Measurements from ENCODE around the gene ETV6.
"Not testable (repeated sequence)": the region's sequence is repeated elsewhere in the genome, so short reads cannot be mapped to it uniquely, and the experiment has no call there.

The ETV6 gene

DNA sequence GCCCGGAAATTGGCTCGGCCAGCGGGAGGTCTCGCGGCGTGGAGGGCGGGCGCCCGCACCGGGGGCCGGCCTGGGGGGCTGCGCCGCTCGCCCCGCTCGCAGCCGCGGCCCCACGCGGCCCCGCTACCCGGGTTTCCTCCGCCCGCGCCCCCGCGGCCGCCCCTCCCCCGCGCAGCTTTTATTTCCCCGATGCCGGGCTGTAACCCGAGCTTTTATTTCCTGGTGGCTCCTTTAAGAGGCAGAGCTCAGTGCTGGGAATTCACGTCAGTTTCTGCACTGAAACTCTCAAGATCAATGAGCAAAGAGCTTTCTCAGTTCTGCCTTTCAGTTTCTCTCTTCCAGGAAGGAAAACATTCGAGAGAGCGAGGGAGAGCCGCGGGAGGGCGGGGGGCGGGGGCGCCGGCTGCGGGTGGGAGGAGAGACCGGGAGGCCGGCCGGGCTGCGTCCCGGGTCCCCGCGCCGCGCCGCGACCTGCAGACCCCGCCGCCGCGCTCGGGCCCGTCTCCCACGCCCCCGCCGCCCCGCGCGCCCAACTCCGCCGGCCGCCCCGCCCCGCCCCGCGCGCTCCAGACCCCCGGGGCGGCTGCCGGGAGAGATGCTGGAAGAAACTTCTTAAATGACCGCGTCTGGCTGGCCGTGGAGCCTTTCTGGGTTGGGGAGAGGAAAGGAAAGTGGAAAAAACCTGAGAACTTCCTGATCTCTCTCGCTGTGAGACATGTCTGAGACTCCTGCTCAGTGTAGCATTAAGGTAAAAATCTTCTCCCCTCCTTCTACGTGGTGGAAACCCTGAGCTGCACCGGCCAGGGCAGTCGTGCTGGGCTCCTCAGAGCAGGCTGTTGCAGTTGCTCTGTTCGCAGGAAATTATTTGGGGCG, at the start of gene ETV6:
Gene ETV6, plus strand, starts transcription at position 262 of the 873 bp plus-strand sequence. Its CDS starts 454 bp downstream, at position 716.
- DNase-seq: peak; percentile 52 to 72

DNA sequence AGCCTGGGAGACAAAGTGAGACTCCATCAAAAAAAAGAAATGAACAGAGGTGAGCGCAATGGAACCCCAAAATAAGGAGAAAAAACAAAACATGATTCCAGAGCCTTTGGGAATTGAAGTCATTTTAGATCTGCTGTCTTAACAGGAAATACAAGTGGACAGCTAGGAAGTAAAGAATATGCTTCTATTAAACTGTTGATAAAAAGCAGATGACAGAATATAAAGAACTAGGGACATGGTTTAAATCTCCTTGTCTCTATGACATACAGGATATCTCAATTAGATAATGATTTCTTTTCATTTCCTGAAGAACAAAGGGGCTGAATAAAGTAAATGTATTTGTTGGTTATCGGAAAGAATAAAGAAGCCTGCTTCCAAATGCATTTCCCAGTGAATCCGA, 49.3 kb upstream of the ETV6 start:
- no peak for DNase-seq

DNA sequence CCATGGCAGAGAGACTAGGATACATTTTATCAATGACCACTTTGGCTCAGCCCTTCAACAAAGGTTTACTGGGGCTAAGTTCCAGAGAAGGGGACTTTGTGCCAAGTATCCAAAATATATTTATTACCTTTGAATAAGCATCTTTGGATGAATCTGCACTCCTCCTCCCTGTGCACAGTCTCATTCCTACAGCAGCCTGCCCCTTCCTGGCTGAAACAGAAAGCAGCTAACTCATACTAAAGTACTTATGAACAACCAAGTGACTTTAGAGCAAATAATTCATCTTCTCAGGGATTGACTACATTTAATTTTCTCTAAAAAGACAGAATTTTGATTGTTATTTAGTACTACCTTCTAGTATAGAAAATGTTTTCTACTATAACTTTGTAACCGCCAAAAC, 47.8 kb upstream of the ETV6 start:
- no peak for DNase-seq

DNA sequence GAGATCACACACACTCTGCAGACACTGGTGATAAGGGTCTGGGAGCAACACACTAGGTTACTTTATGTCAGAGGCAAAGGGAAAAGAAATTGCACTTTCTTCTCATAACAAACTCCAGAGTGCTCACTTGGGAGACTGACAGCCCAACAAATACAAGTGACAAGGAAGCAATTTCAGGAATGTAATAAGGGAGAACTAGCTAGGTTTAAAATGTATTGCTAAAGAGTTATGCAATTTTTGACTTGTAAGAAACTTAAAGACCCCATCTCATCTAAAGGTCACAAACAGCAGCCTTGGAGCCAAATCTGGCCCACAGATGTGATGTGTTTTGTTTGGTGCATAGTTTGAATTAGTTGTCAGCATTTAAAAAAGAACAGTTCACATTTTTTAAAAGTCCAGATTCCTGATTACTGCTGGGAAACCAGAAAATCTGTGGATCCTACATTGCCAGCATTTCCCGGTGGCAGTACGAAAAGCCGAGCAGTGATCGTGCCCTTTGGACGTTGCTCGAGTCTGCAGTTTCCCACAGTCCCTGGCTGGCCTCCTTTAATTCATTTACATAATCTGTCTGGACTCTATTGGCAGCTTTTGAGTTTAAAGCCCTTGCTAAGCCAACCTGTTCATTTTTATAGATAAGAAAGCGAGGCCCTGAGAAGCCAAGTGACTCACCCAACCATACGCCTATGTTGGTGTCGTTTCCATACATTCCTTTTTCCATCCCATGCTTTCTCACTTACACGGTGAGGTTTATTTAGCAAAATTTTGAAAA, 42.0 kb upstream of the ETV6 start:
- DNase-seq: peak in 1 of 2 experiments; percentile 13

DNA sequence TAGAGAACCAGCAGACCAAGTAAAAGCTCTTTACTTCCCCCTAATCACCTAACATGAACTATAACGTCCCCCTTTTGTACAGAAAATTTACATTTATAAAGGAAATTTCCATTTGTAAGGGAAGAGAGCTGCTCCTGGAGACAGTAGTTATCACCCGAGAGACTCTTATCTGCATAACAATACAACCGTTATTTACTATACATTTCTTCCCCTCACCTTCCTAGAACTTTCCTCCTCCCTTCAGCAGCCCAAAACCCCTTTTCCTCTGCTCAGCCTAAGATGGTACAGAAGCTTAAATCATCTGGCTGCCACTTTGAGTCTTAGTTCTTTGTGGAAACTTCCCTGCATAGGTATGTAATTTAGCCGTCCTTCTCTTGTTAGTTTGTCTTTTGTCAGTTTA, 40.4 kb upstream of the ETV6 start:
- no peak for DNase-seq

DNA sequence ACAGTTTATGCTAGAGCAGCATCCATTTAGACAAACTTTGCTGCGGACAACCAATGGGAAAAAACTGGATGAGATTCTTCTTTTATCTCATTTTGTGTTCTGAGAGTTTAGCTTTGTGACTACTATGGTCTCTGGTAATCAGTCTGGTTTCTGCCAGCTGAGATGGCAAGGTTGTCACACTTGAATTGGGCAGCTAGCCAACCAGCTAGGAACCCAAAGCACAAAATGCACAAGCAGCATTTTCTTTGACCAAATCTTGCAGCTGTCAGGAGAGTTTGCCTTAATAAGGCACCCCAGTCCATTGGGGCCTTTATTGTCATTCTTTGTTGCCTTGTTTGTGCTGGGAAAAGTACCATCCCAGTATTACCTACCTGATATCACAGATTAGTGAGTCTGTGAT, 34.0 kb upstream of the ETV6 start:
- no peak for DNase-seq

DNA sequence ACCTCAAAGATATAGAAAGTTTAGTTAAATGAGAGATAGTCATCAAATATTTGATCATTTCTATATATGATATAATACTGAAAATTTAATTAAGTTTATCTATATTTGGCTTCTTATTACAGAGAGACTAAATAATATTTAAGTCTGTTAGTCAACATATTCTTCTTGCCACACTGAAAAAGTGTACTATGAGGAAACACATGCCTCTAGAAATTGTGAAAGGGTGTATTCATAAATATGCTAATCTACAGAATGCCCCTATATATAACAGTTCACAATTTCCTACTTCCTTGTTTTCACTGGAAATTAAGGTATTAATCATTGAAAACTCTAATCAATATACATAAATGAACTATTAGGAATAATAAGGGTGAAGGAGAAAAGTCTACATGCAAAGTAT, 31.4 kb upstream of the ETV6 start:
- DNase-seq: no peak

DNA sequence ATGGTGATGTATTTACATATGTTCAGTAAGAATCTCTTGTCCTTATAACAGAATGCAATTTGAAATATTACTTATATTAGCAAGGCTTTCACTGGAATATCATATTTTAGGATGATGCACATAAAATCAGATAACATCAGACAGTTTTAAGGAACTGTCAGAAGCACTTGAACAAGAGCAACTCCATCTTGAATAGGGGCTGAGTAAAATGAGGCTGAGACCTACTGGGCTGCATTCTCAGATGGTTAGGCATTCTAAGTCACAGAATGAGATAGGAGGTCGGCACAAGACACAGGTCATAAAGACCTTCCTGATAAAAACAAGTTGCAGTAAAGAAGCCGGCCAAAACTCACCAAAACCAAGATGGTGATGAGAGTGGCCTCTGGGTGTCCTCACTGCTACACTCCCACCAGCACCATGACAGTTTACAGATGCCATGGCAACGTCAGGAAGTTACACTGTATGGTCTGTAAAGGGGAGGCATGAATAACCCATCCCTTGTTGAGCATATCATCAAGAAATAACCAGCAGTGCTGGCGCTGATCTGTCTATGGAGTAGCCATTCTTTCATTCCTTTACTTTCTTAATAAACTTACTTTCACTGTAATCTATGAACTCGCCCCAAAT, 27.6 kb upstream of the ETV6 start:
- peak in 1 of 2 experiments; percentile 39 for DNase-seq

DNA sequence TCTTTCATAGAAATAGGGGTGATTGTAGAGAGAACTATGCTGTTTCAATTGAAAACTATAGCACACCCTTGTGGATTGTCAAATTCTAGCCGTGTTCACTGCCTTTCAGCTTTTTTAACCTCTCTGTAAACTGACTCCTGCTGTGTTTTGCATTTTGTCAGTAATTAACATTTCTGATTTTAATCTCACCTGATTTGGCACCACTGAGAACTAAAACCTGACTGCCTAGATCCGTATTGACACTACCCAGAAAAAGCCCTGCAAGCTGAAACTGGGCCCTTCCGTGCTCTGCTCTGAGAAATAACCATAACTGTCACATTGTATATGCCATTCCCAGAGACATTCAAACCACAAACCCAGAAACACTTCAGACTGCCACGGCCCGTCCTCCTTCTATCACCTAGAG, 26.6 kb upstream of the ETV6 start:
- no peak for DNase-seq

DNA sequence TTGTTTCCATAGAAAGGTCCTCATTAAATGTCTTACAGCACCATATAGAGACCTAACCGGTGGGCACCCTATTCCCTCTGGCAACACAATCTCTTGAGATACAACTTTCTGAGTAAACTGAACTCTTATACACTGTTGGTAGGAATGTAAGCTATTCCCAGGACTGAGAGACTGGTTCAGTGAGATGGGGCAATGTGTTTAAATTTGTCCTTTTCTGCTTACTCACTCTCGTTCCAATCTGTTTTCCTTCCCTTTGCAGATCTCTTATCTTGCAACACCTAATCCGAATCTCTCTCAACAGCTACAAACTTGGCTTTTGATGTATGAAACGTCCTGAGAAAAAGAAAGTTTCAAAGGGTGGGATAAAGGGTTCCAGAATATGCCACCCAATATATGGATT, 26.1 kb upstream of the ETV6 start:
- DNase-seq: no peak

DNA sequence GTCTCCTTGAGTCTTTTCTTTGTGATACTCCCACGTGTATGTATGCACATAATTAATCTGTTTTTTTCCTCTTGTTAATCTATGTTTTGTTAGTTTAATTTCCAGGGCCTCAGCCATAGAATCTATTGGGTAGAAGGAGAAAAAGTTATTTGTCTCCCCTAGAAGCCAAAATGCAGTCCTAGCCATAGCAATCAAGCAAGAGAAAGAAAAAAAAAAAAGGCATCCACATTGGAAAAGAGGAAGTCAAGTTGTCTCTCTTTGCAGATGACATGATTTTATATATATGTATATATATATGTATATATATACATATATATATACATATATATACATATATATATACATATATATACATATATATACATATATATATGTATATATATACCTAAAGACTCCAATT, 25.4 kb upstream of the ETV6 start:
- DNase-seq: no peak

DNA sequence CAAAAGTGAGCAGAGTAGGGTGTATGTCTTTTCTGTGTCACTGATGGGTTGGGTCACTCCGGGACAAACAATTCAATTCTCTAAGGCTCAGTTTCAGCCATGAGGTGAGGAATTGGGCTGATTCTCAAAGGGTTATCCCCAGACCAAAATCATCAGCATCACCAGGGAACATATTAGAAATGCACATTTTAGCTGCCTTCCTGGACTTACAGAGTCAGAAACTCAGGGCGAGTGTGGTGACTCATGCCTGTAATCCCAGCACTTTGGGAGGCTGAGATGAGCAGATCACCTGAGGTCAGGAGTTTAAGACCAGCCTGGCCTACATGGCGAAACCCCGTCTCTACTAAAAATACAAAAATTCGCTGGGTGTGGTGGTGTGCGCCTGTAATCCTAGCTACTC, 21.8 kb upstream of the ETV6 start:
- DNase-seq: not testable (repeated sequence)

DNA sequence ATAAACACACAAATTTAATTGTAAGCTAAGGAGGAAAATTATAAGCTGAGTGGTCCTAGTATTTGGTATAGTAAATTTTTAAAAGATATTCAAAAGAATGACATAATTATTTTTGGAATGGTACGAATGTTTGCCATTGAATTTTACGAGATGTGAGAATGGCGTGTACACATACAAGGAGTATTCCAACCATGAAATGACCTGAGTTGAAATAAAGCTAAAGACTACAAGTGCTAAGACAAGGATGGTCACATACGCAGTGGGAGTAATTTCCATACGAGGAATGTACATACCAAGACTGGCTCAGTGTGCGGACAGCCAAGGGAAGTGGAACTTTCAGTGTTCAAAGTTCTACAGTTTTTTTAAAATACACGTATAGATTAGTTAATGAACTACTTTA, 21.1 kb upstream of the ETV6 start:
- no peak for DNase-seq

DNA sequence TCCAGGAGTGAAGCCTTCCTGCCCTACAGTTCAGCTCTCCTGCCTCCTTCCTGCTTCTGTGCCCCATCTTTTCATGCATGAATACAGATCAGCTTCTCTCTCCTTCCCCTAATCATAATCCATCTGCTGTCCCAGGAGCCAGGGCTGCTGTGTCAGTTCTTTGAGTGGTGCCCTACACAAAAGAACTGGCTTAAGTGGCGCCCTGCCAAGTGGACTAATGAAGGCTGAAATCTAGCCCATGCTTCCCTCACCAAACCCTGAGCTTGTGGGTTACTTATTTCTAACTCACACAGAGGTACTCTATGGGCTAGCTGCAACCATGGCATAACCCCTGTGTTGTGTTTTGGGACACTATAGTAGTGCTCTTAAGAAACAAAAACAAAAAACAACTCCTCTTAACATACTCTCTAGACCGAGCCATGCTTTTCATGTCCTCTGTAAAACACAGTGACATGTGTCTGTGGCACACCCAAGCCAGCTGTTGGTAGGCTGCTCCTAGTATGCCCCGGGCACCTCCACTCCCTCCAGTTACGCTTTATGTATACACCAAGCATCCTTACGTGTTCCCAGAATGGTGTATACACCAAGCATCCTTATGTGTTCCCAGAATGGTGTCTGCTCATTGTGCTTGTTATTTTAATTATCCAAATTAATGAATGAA, 19.3 kb upstream of the ETV6 start:
- DNase-seq: peak; percentile 87 to 93

DNA sequence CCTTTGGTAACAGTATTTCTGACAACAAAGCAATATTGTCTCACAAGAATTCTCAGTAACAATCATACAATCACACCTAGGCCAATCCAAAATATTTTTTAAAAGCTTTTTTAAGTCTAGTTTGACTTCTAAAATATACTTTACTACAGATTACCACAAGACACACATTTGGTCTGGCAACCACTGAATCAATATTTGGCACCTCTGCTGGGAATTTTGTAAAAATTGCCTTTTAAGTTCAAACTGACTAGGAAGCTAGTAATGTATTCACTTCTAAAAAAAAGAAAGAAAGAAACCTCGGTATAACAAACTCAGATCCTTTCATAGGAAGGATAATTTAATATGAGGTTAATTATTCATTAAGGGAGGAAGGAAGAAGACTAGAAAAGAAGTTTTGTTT, 18.2 kb upstream of the ETV6 start:
- DNase-seq: no peak

DNA sequence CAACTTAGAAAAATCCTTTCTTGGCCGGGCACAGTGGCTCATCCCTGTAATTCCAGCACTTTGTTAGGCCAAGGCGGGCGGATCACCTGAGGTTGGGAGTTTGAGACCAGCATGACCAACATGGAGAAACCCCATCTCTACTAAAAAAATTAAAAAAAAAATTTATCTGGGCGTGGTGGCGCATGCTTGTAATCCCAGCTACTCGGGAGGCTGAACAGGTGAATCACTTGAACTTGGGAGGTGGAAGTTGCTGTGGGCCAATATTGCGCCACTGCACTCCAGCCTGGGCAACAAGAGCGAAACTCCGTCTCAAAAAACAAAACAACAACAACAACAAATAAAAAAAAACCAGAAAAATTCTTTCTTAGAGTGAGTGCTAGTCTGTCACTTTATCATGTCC, 17.6 kb upstream of the ETV6 start:
- DNase-seq: not testable (repeated sequence)

DNA sequence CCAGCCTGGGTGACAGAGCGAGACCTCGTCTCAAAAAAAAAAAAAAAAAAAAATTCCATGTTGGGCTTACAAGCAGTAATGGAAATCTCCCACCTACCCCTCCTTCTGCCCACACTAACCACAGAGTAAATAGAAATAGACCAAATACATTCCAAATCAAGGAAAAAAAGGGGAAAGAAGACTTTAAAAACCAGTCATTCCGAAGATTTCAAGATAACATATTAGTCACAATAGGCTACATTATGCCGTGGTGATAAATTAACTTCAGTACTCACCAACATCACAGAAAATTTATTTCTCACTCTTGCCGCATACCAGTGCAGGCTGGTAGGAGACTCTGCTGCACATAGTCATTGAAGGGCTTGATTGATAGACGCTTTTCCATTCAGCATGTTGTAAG, 15.5 kb upstream of the ETV6 start:
- DNase-seq: no peak

DNA sequence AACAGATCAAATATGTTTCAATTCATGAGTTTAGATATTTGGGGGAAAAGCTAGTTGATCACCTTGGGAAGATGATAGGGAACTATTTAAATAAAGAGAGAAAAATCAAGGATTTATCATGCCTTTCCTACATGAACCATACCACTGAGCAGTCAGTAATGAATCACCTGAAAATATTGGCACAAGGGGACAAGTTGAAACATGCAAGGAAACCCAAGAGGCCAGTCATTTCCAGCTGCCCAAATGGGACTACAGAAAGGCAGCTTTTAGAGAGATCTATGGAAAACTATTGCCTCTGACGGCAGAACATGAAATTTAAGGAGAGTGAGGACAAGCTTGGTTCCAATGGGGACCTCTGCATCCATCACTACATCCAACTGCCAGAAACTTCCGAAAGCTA, 14.1 kb upstream of the ETV6 start:
- no peak for DNase-seq

DNA sequence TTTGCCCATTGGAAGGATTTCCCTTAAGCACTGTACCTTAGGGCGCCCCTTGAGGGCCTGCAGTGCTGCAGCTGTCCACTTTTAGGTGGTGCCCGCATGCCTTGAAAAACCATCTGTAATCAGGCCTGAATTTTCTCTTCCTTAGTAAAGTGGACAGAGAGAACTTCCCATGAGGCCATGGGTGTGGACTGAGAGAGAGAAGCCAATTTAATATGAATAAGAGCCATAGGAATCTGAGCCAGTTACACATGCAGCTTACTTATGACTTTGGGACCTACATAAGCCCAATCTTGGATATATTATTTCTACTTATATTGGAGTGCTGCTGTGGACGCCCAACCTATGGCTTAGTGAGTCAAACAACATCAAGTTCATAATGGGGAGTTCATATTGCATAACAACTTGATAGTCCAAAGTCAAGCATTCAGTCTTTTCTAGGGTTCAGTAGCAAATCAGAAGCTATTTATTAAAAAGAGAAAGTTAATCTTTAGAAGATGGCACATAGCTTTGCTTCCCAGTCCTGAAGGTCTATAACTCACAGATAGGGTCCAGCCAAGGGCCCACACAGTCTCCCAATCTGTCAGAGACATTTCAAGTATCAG, 11.1 kb upstream of the ETV6 start:
- no peak for DNase-seq

DNA sequence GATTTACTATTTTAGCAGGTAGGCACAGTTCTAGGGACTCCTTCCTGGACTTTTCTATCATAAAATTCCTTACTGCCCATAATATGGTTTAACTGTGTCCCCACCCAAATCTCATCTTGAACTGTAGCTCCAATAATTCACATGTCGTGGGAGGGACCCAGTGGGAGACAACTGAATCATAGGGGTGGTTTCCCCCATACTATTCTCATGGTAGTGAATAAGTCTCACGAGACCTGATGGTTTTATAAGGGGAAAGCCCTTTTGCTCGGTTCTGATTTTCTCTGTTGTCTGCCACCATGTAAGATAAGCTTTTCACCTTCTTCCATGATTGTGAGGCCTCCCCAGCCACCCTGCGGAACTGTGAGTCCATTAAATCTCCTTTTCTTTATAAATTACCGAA, 10.0 kb upstream of the ETV6 start:
- DNase-seq: no peak

DNA sequence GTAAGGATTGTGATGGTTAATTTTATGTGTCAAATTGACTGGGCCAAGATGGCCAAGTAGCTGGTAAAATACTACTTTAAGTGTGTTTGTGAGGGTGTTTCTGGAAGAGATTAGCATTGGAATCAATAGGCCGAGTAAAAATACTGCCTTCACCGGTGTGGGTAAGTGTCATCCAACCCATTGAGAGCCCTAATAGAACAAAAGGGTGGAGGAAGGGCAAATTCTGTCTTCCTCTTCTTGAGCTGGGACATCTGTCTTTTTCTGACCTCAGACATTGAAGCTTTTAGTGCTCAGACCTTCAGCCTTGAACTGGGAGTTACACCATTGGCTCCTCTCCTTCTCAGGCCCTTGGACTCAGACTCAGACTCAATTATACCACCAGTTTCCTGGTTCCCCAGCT, 8.0 kb upstream of the ETV6 start:
- DNase-seq: no peak

DNA sequence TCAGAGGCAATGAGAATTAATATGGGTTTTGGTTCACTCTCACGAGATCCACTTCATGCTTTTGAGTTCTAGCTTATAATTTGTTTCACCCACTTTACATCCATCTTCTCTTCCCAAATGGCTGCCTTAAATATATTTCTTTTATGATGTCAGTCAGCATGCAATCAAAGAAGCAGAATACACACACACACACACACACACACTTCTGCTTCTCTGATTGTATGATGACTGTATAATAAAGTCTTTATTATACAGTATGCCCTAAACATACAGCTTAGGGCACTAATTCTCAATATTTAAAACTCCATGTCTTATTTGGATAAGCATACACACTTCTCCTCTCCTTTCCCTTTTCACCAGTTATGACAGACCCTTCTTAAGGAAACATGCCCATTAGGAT, 6.7 kb upstream of the ETV6 start:
- no peak for DNase-seq

DNA sequence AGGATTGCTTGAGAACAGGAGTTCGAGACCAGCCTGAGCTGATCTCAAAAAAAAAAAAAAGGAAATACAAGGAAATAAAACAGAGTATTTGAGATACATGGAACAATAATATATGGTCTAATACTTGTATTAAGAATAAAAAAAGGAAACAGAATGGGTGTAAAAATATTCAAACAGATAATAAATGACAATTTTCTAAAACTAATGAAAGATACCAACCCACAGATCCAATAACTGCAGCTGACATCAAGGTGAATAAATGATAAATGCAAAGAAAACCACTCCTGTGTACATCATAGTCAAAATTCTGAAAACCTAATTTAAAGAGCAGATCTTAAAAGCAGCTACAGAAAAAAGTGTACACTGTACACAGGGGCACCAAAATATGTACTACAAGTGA, 4.1 kb upstream of the ETV6 start:
- DNase-seq: no peak
